GM21786 (cell line): ENCODE measurements around the gene ADAMTS15.

ENCODE experiments used
- ATAC-seq: cut with Tn5 transposase; IDR thresholded peaks from one replicate; pipeline ENCODE4 v1.9.1; 2021; ENCODE audit not compliant: unreplicated experiment

The ADAMTS15 gene

GRCh38 chr11:130418210-130418609 lies 30.2 kb upstream of the ADAMTS15 start:
- ATAC-seq = no peak

DNA sequence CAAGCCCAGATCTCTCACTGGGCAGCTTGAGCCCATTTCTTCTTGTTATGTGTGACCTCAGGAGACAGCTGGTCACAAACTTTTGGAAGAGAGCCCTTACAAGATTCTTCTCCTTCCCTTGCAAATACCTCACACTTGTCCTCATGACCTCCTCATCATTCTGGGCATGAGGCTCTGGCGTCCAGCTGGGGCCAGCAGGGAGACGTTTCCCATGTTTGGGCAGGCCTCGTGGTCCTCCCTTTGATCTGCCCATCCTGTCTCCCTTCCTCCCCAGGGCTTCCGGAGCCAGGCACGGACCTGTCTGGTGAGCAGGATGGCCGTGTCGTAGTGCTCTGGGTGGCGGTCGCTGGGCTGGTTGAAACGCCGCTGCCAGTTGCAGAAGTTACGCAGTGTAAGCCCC lies 29.7 kb upstream of the ADAMTS15 start:
- no peak for ATAC-seq

DNA sequence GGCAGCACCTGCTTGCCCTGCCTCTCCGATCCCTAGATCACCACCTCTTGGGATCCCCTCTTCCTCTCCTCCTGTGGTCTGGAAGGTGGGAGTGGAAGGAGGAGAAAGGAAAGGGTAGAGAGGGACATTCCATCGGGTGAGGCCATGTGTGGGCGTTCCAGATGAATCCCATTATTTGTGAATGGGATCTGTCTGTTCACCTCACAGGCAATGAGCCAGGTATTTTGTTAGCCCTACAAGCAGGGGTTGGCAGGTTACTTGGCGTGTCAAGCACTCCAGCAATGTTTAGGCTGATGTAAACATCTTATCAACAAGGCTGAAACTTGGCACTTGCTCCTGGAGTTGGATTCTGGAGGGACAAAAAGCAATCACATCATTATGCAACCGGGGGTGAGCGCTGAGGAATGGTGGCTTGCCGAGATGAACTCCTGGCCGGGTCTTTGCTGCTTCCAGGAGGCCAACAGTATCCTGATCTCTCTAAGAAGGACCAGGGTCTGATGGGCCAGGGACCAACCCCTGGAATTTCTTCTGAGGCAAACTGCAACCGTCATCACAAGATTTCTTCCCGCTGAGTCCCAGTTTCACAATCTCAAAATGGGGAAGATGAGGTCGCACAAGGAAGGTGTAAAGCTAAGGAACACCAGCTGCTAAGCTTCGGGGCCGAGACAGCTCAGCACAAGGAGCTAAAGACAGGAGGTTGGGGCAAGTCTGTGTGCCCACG lies 27.8 kb upstream of the ADAMTS15 start:
- ATAC-seq = no peak

- ATAC-seq = no peak
Observed at GRCh38 chr11:130421199-130421585, 27.3 kb upstream of the ADAMTS15 start.

- no peak for ATAC-seq
Observed at GRCh38 chr11:130421697-130422096, 26.7 kb upstream of the ADAMTS15 start.

- ATAC-seq = no peak
Observed at GRCh38 chr11:130422251-130422995, 26.0 kb upstream of the ADAMTS15 start.

DNA sequence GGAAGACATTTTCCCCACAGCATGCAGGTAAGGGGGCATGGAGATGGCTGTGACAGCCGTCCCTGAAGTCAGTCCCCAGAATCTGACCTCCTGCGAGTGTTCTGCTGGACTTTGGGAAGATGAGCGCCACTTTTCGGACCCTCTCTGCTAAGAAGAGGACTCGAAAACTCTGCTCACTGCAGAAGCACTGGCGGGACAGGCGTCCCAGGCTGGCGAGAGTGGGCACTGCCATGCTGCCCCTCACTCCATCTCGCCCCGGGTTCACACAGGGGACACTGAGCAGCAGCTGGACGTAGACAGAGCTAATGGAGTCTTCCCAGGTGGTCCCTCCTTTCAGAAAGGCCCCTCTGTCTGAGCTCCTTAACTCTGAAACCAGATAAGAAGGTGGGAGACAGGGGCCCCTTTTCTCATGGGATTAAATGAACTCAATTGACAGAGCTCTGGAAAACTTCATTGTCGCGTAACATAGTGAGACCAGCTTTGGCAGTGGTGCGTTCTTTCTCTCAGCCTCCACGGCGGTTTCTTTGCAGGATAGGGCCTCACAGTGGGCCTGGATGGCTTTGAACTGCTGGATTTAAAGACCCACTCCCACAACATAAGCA lies 24.8 kb upstream of the ADAMTS15 start:
- ATAC-seq = no peak

GRCh38 chr11:130424613-130425140 lies 23.8 kb upstream of the ADAMTS15 start:
- no peak for ATAC-seq

GRCh38 chr11:130425156-130425555 lies 23.3 kb upstream of the ADAMTS15 start:
- no peak for ATAC-seq

DNA sequence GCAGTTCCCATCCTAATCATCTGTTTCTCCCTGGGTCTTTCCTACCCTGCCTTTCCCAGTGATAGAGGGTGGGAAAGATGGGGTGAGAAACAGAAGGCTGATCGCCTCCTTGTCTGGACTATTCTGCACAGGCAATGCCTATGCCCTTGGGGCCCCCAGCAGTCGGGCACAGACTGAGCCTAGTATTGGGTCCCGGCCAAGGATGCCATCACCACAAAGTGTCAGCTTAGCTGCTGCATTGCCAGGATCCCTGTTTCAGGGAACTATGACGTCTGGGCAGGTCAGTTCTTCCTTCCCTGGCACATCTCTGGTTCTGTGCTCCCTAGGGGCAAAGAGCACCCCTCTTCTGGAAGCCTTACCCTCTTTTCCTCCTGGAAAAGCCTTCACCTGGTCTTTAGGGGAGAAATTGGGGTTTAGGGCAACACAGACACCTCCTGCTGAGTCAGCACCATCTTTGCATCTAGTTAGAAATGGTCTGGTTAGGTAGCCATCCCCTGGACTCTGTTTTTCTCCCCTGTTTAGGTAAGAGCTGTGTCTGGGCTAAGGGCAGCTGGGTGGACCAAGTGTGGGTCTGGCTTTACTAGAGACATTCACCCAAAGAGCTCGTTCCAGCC lies 22.1 kb upstream of the ADAMTS15 start:
- ATAC-seq = no peak

DNA sequence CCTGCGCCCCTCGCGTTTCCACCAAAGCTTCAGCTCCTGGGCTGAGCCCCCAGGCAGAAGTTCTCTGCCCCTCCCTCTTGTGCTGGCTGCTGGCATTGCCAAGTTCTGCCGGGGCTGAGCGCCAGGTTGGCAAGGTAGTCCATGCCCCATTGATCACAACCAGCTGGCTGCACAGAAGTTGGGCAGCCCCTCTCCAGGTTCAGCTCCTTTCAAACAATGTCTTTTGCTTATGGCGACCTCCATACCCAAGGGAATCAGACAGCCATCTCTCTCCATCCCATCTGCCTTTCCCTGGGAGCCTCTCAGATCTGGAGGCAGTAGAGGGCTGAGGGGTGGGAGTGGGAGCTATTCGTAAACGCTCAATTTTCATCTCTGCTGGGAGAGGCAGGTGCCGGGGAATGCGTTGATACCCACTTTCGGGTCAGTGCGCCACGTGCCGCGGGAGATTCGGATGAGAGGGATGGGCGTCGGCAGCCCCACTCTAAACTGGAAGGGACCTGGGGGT lies 21.6 kb upstream of the ADAMTS15 start:
- no peak for ATAC-seq

- no peak for ATAC-seq
Observed at GRCh38 chr11:130427581-130428315, 20.7 kb upstream of the ADAMTS15 start.

GRCh38 chr11:130428316-130429119 lies 19.9 kb upstream of the ADAMTS15 start, which contains the start of gene ADAMTS8:
Gene ADAMTS8 (minus strand): TSS chr11:130428609. CDS start chr11:130428286, 323 bp downstream.
- ATAC-seq = no peak

- no peak for ATAC-seq
Observed at GRCh38 chr11:130429120-130429681, 19.2 kb upstream of the ADAMTS15 start.

GRCh38 chr11:130429983-130430382 lies 18.5 kb upstream of the ADAMTS15 start:
- no peak for ATAC-seq

- no peak for ATAC-seq
Observed at GRCh38 chr11:130431331-130431773, 17.1 kb upstream of the ADAMTS15 start.

GRCh38 chr11:130431801-130432200 lies 16.6 kb upstream of the ADAMTS15 start:
- ATAC-seq = no peak

- no peak for ATAC-seq
Observed at GRCh38 chr11:130433357-130433756, 15.1 kb upstream of the ADAMTS15 start.

GRCh38 chr11:130434521-130435223 lies 13.8 kb upstream of the ADAMTS15 start:
- peak; percentile 80 for ATAC-seq
